Endodermal cell (in vitro differentiated cells): ENCODE measurements around the gene GATA1. TPM values are rescaled to one million over a fixed set of nuclear protein-coding genes. Genes with fewer than 3 reads are reported as not detected.

Experiments
- DNase-seq: peaks from one replicate; pipeline ENCODE4 v3.0.0-alpha.2; 2017
- H3K27ac ChIP-seq: 2 replicates; pipeline ENCODE4 v1.5.1; 2013; ENCODE audit warnings: mild to moderate bottlenecking, low read depth, low read length, moderate library complexity
- H3K27me3 ChIP-seq: 2 replicates; pipeline ENCODE4 v1.6.1; 2013; ENCODE audit warnings: mild to moderate bottlenecking, low read length, moderate library complexity; ENCODE audit not compliant: insufficient read depth, control insufficient read depth, poor library complexity, severe bottlenecking
- H3K36me3 ChIP-seq: 2 replicates; pipeline ENCODE4 v1.7.0; 2013; ENCODE audit warnings: mild to moderate bottlenecking, low read length, moderate library complexity; ENCODE audit not compliant: control insufficient read depth, insufficient read depth
- H3K4me1 ChIP-seq: one replicate; pipeline ENCODE4 v1.7.0; 2013; ENCODE audit warnings: low read length; ENCODE audit not compliant: control insufficient read depth, insufficient read depth
- H3K4me3 ChIP-seq: 2 replicates; pipeline ENCODE4 v1.5.1; 2013; ENCODE audit warnings: mild to moderate bottlenecking, low read length, moderate library complexity
- H3K9ac ChIP-seq: 2 replicates; pipeline ENCODE4 v1.6.1; 2013; ENCODE audit warnings: mild to moderate bottlenecking, low read length, moderate library complexity; ENCODE audit not compliant: poor library complexity, severe bottlenecking; ENCODE audit errors: extremely low read depth
- H3K9me3 ChIP-seq: 2 replicates; pipeline ENCODE4 v1.6.1; 2013; ENCODE audit warnings: mild to moderate bottlenecking, low read length, moderate library complexity; ENCODE audit not compliant: control insufficient read depth
- H3K27ac Mint-ChIP-seq: 2 replicates; pipeline ENCODE4 v1.8.0; 2020; ENCODE audit warnings: mixed read lengths
- H3K27me3 Mint-ChIP-seq: 2 replicates; pipeline ENCODE4 v1.8.0; 2021; ENCODE audit warnings: mild to moderate bottlenecking, mixed read lengths; ENCODE audit not compliant: insufficient read depth
- H3K36me3 Mint-ChIP-seq: 2 replicates; pipeline ENCODE4 v1.8.0; 2020; ENCODE audit warnings: low read depth, mixed read lengths
- H3K4me1 Mint-ChIP-seq: 2 replicates; pipeline ENCODE4 v1.8.0; 2020; ENCODE audit warnings: mixed read lengths
- H3K4me3 Mint-ChIP-seq: 2 replicates; pipeline ENCODE4 v1.8.0; 2020; ENCODE audit warnings: mild to moderate bottlenecking, moderate library complexity, mixed read lengths
- H3K9me3 Mint-ChIP-seq: 2 replicates; pipeline ENCODE4 v1.8.0; 2020; ENCODE audit warnings: mild to moderate bottlenecking, mixed read lengths
- CTCF ChIP-seq: fragments of 200-600 bp; sonication (generic); conservative IDR thresholded peaks from 2 replicates; pipeline ENCODE4 v1.5.0; 2021; ENCODE audit warnings: antibody characterized with exemption, mild to moderate bottlenecking
- WGBS, 2 experiments: methylation state at CpG; one replicate each; pipeline versions ENCODE4 v1.1.5 to v1.1.7; 2013; ENCODE audit warnings: missing lambda C conversion rate in 2 of 2, mixed read lengths in 1 of 2; ENCODE audit not compliant: insufficient coverage in 1 of 2, insufficient read length in 1 of 2; 5-methylcytosine and 5-hydroxymethylcytosine counted together
- total RNA-seq, 2 donors: library from RNA; stranded (reverse); fragmentation: NEBNext Ultra II Directional in 1 of 2; extraction: Animal tissue kit (Norgen Biotek cat#: 25700) in 1 of 2; gene quantifications; 2 replicates in 1 of 2; 3 replicates in 1 of 2; pipeline ENCODE4 v1.2.1, GENCODE V29; 2021

Gene GATA1
- total RNA-seq, 2 donors from 2014 or later = not detected

- WGBS, 2 experiments = 92% methylated on average over 5 of the region's 6 CpGs; no CpG with 5 or more reads in 1 of the 2 experiments
- Mint-ChIP-seq H3K4me1 (no peaks in the 10 kb centered on the region), H3K4me3 (no peak overlapping the region), H3K9me3 (peaks cover 64% of the 10 kb centered on the region), H3K27ac (no peak overlapping the region), H3K36me3 (no peaks in the 10 kb centered on the region), H3K27me3 (peaks cover 2% of the 10 kb centered on the region)
- no peak for TF ChIP-seq CTCF
- H3K4me3 ChIP-seq = no peak overlapping the region
- no peaks in the 10 kb centered on the region for H3K4me1 ChIP-seq
- no peak overlapping the region for H3K27ac ChIP-seq
- H3K27me3 ChIP-seq = no peaks in the 10 kb centered on the region
- no peak overlapping the region for H3K9ac ChIP-seq
- no peaks in the 10 kb centered on the region for H3K9me3 ChIP-seq
- no peaks in the 10 kb centered on the region for H3K36me3 ChIP-seq
- no peak for DNase-seq
Measured at GRCh38 chrX:48781705-48782104, 4.7 kb upstream of the GATA1 start.

DNA sequence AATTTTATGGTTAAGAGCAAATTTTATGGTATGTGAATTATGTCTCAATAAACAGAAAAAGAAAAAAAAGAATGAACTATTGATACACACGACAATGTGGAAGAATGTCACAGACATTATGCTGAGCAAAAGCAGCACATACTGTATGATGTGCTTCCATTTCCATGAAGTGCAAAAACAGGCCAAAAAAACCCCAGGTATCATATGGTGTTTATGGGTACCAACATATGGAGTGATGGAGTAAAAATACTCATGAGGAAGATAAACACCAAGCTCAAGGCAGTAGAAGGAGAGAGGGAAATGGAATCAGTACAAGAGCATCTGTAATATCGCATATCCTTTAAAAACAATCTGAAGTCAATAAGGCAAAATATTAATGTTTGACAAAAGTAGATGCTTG is 4.2 kb upstream of the GATA1 start:
- no peaks in the 10 kb centered on the region for H3K36me3 ChIP-seq
- no peaks in the 10 kb centered on the region for H3K27me3 ChIP-seq
- H3K27me3 Mint-ChIP-seq = peaks cover 6% of the 10 kb centered on the region
- no peaks in the 10 kb centered on the region for H3K9me3 ChIP-seq
- no peak overlapping the region for H3K4me3 ChIP-seq
- H3K4me1 Mint-ChIP-seq = no peaks in the 10 kb centered on the region
- TF ChIP-seq CTCF = no peak
- H3K4me1 ChIP-seq = no peaks in the 10 kb centered on the region
- 94 to 100% methylated on average over 1 of the region's 2 CpGs for WGBS, 2 experiments
- H3K4me3 Mint-ChIP-seq = no peak overlapping the region
- peaks cover 64% of the 10 kb centered on the region for H3K9me3 Mint-ChIP-seq
- no peak overlapping the region for H3K9ac ChIP-seq
- no peak overlapping the region for H3K27ac Mint-ChIP-seq
- no peak overlapping the region for H3K27ac ChIP-seq
- no peaks in the 10 kb centered on the region for H3K36me3 Mint-ChIP-seq
- DNase-seq = no peak

DNA sequence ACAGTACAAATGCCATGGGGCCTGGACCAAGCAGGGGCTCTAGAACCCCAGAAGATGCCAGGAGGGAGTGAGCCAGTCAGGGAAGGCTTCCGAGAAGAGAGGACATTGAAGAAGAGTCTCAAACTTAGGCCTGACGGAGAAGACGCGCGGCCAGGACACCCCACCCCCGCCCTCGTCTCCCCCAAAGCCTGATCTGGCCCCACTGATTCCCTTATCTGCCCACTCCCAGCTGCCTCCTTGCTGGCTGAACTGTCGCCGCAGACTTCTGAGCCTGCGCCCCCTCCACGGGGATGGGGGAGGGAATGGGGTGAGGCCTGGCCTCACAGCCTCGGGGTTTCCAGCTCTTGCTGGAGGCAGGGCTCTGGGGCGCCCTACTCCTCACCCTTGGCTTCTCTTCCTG is 3.6 kb upstream of the GATA1 start:
- no peak overlapping the region for H3K27ac ChIP-seq
- H3K9ac ChIP-seq = no peak overlapping the region
- no peaks in the 10 kb centered on the region for H3K4me1 ChIP-seq
- H3K9me3 Mint-ChIP-seq = peaks cover 62% of the 10 kb centered on the region
- TF ChIP-seq CTCF = no peak
- H3K4me3 ChIP-seq = no peak overlapping the region
- DNase-seq = no peak
- H3K9me3 ChIP-seq = no peaks in the 10 kb centered on the region
- 90 to 92% methylated on average over 2 to 13 of the region's 13 CpGs for WGBS, 2 experiments
- peaks cover 6% of the 10 kb centered on the region for H3K27me3 Mint-ChIP-seq
- peaks cover 4% of the 10 kb centered on the region for H3K4me1 Mint-ChIP-seq
- no peaks in the 10 kb centered on the region for H3K27me3 ChIP-seq
- no peak overlapping the region for H3K4me3 Mint-ChIP-seq
- no peak overlapping the region for H3K27ac Mint-ChIP-seq
- no peaks in the 10 kb centered on the region for H3K36me3 Mint-ChIP-seq
- H3K36me3 ChIP-seq = no peaks in the 10 kb centered on the region
